GM21423 (cell line): ENCODE measurements around the gene CPXM1.
"Not testable (repeated sequence)": the region's sequence is repeated elsewhere in the genome, so short reads cannot be mapped to it uniquely, and the experiment has no call there.

Source experiments
- ATAC-seq: cut with Tn5 transposase; IDR thresholded peaks from one replicate; pipeline ENCODE4 v1.9.1; 2021; ENCODE audit warnings: mild to moderate bottlenecking, moderate library complexity; ENCODE audit not compliant: unreplicated experiment

Gene CPXM1

DNA sequence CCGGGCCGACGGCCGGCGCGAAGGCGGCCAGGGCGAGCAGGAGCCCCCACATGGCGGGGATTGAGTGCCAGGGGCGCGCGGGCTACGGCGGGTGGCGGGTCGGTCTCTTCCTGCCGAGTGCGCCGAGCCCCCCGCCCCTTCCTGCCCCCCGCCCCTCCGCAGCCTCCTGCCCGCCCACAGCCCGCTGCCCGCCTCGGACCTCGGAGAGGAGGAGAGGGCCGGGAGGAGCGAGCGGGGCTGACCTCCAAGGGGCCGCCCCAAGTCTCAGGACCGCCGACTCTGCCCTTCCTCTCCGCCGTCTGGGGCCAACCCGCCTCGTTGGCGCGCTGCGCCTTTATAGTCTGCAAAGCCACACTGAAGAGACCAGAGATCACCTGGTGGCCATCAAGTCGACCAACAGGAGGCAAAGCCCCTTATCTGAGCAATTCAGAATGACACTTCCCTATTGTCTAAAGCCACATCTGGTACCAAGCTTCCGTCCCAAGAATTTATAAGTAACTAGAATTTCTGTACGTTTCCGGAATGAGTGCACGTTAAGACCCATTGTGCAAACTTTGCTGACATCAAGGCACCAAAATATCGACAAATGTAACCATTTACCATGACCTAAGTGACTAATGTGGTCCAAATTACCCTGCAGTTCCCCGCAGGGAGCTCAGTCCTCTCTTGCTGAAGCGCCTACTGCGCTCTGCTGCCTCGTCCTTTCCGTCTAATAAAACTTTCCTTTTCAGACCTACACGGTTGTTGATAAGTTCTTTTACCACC lies at the start of gene CPXM1:
Gene CPXM1, minus strand, starts transcription at position 107 of the 765 bp plus-strand sequence. Its CDS starts 55 bp downstream, at position 52.
- ATAC-seq: peak; percentile 61

DNA sequence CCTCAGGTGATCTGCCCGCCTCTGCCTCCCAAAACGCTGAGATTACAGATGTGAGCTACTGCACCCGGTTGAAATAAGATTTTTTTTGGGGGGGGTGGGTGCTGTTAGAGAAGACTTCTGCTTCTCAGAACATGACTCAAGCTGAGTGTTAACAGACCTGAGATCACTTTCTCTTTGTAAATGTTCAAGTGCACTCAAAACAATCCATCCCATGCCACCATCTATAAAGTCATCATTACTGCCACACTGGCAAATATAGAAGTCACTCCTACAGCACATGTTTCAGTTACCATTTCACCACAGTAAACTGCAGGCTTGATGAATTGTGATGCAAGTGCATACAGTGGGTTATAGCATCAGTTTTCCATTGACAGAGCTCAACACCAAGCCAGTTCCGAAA lies 49.1 kb upstream of the CPXM1 start:
- ATAC-seq: no peak

DNA sequence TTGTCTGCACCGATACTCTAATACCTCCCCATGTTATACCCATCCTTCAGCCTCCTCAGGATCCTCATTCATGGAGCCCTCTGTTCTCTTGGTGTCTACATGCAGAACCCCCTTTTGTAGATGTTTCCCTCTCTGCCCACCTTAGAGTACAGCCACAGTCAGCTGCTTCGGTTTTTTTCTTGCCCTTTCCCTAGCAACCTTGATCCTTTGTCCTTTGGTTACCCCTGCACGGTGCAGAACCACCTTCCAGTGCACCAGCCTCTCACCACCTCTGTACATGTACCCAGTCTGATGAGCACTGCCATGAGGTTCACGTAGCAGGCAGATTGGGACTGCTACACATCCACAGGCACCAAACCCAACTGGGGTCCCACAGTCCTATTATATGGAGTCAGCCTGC lies 47.4 kb upstream of the CPXM1 start:
- no peak for ATAC-seq

DNA sequence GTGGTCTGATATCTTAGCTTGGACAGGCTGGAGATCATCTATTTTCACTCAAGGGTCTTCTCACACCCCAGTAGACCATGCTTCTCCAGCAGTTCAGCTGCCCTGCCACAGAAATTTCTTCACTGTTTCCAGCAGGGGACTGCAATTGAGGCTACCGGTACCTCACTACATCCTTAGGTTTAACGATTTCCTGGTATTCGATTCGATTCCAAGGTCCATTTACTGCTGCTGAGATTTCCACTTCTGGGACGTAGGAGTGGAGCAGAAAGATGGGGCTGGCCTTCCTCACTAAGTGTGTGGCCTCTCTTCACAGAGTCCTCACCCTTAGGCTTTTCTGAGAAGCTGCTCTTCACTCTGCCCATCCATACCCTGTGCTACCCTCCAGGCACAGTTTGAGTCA lies 46.3 kb upstream of the CPXM1 start:
- ATAC-seq: no peak

DNA sequence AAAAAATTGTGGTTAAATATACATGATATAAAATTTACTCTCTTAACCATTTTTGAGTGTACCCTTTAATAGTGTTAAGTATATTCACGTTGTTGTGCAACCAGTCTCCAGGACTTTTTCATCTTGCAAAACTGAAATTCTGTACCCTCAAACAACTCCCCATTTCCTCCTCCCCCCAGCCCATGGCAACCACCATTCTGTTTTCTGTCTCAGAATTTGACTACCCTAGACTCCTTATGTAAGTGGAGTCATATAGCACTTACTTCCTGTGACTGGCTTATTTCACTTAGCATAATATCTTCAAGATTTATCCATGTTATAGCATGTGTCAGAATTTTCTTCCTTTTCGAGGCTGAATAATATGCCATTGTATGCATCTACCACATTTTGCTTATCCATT lies 45.2 kb upstream of the CPXM1 start:
- ATAC-seq: no peak

DNA sequence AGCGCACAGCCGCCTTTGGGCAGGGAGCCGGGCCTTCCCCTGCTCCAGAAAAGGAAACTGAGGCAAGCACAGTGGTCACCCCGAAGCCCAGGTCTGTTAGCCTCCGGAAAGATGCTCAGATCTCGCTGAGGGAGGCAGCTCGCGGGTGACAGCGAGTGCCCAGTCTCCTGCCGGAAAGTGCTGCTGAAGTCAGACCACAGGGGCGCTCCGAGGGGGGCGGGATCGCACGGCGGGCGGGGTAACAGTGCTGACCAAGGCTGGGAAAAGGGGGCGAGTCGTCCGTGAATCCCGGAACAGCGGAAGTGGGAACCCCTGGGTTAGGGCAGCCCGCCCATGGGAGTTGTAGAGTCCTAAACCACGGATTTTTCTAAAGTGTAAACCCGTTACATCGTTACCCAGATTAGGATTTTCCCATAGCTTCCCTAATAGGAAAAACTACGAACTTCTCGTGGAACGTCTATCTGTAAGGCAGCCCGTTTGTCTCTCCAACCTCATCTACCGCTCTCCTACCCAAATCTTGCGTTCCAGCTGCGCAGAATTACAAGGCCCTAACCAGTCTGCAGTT lies 40.6 kb upstream of the CPXM1 start:
- ATAC-seq: peak; percentile 36

DNA sequence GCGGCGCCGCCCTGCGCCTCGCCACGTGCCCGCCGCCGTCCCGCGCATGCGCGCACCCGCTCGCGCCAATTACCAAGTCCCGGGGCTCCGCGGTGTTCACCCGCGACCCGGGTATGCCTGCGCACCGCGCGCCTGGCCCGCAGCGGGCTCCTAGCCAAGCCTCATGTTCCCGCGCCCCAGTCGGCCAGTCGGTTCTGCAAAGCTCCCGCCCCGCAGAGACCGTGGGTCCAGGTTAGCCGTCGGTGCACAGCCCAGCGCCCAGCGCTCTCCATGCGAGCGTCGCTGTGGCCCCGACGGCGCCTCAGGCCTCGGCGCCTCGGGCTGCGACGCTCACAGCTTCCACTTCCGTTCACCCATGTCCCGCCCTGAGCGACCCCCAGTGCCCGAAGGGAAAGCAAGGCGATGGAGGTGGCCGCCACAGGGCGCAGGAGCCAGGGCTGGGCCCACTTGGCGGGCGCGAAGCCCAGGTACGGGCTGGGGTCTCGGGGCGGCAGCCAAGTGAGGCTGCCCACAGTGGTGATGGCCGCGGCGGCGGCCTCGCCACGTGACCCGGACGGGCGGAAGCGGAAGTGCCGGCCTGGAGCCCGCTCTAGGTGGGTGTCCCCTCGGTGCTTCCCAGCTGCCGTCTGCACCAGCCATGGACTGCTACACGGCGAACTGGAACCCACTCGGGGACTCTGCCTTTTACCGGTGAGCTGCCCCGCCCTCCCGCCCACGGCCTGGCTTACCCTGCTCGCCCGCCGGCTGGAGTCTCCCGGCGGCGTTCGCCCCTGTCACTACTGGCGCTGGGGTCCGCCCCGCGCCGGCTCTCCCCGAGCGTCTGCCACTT lies 39.9 kb upstream of the CPXM1 start, which contains the start of the genes PCED1A and VPS16:
Gene PCED1A, minus strand, starts transcription at position 518 of the 829 bp plus-strand sequence. CDS start 743 bp downstream, outside the sequence.
Gene VPS16, plus strand, starts transcription at position 608 of the 829 bp plus-strand sequence. Its CDS starts 30 bp downstream, at position 638.
- ATAC-seq: peak; percentile 93

DNA sequence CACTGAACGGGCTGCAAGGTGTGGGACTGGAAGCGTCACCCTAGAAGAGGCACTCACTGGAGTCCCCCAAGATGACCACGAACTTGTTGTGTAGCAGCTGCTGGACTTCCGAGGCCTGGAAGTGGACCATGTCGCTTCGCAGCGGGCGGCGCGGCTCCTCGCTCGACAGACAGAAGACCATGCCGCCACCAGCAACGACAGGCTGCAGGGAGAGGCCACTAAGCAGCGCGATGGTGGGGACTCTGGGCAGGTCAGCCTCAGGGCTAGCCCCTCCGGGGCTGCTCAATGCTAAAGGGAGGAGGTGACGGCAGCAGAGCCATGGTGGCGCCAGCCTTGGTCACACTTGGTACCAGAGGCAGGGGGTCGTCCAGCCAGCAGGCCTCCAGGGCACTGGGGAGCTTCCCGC lies 39.3 kb upstream of the CPXM1 start:
- ATAC-seq: no peak

DNA sequence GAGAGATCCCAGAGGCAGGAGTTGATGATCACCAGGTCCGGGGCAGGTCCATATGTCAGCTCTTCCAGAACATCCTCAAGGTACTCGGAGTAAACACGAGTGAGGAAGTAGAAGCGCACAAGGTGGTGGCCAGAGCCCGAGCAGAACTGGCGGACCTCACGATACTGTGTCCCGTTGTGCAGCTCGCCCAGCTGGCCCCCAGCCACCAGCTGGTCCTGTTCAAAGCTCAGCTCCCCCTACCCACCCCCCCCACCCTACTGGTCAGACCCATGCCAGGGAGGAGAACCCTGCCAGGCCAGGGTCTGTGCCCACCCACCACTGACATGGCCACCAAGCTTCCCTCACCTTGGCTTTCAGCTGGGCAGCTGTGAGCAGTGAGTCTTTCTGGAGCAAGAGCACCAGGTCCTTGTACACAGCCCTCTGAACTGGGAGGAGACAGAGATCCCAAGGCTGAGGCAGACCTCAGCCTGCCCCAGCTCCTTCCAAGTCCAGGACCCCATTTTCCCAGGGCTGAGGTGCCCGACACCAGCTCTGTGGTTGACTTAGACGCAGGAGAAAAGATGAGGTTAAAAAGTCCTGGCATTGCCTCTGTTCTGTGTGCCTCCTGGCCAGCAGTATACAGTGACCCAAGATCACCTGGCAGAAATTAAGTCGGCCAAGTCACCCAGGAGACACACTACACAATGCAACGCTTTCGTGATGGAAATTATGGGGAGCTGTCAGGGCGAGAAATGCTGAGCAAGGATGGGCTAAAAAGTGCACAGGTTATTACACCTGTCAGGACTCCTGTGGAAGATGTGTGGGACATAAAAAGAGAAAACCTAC lies 38.6 kb upstream of the CPXM1 start:
- ATAC-seq: no peak

DNA sequence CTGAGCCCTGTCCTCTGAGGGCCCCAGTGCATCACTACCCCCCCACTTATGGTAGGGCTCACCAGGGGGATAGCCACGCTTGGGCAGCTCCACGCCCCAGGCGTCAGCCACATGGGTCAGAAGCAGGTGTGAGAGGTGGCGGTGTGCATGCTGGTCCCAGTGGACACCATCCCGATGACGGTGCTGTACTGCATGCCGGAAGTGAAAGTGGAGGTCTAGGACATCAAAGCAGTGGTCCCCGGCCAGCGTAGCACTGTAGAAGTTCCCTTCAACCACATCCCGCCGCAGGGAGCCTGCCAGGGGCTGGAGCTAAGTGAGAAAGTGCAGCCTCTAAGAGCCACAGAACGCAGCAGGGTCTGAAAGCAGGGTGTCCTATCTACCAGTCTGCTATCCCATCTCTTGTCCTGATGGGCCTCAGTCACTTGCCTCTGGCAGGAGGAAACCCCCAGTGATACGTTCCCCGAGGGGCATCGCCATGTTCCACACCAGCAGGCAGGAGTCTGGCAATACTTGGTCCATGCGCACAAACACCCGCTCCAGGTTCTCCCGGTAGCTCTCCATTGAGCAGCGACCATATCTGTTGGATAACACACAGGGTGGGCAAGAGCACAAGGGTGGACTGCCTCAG lies 37.9 kb upstream of the CPXM1 start:
- ATAC-seq: no peak

DNA sequence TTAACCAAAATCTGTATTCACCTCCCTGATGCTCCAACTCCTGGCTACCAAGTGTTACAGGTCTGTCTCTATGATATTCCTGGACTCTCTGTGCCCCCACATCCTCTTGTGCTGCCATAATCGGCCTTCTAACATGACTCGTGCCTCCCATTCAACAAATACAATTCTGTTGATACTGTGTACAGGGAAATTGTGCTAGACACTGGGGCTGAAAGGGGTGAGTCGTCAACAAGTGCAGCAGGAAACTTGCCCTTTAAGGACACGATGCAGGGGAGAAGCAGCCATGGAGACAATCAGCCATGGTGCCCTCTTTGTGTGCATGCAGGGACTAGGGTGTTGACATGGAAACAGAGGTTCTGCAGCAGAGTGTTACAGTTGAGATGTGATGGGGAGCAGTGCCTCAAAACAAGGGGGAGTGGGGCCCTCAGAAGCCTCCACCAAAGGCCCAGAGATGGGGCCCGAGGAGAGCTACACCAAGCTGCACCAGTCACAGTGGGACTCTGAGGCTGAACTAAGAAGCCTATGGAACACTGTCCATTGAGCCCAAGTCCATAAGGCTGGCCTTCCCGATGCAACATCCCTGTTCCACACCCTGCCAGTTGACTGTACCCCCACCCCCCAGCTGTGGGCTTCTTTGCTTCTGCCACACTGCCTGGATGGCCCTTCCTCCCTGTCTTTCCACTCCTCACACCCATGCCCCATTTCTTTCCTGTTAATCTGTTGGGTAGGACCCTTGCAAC lies 37.0 kb upstream of the CPXM1 start:
- ATAC-seq: no peak

DNA sequence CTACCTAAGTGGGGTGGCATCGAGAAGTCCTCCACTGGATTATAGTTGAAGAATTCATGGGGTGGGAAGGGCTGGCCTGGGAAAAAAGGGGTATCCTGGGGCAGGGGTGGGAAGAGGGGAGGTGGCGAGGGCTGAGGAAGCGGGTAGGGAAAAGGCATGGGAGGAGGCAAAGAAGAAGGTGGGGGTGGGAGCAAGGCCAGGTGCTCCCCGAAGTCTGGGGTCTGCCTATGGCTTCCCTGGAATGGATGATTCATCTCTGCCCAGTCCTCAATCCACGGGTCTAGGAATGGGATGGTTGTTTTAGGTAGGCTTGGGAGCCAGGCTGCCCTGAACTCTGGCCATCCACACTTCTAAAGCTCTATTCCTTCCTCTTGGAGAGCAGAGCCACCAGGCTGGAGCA lies 35.6 kb upstream of the CPXM1 start:
- no peak for ATAC-seq

DNA sequence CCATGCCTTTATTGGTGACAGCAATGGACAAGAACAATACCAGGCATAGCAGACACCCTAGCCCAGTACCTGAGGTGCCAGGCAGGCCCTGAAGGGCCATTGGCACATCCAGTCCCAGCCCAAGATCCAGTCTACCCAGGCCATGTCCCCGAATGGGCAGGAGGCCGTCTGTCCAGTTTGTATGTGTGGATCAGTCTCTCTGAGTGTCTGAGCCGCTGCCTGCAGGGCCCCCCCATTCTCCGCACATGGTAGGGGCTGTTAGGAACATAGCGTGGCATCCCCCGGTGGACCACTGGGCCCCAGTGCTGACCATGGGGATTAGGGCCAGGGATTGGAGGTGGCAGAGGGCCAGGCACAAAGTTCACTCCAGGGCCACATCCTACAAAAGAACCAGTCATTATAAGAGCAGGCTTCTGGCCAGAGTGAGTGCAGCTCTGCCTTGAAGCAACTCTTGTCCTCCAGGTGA lies 34.9 kb upstream of the CPXM1 start:
- no peak for ATAC-seq

DNA sequence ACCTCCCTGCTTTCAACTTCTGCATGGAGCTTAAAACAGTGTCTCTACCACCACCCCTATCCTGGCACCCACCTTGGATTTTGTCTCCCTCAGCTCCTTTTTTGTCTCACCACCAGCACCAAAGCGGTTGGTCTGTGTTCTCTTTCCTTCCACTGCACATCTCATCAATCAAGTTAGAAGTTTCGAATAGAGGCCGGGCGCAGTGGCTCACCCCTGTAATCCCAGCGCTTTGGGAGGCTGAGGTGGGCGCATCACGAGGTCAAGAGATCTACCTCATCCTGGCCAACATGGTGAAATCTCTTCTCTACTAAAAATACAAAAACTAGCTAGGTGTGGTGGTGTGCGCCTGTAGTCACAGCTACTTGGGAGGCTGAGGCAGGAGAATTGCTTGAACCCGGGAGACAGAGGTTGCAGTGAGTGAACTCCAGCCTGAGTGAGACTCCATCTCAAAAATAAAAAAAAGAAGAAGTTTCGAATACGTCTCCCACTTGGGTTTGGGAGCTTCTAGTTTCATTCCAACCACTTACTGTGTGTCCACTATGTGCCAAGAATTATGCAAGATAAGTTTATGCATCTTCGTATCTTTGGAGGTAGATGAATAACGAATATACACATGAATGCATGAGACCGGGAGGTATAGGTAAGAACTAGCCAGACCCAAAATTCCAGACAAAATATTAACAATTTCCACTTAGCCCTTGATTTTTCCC lies 34.1 kb upstream of the CPXM1 start:
- no peak for ATAC-seq

DNA sequence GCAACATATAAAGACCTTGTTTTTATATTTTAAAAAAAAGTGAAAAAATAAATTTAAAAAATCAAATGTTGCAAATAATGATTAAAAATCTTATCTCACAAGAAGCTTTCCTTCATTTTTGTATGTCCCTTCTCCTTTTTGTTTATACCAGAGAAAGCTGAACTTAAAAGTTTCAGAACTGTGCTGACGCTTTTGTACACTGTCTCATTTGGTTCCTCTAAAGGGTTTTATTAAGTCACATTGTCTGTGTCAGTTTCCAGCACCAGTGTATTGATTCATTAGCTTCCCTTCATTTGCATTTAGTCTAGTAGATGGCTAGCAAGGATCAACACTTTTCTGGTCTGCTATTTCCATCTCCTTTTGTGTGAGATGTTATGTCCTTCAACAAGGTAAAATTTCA lies 33.3 kb upstream of the CPXM1 start:
- no peak for ATAC-seq

DNA sequence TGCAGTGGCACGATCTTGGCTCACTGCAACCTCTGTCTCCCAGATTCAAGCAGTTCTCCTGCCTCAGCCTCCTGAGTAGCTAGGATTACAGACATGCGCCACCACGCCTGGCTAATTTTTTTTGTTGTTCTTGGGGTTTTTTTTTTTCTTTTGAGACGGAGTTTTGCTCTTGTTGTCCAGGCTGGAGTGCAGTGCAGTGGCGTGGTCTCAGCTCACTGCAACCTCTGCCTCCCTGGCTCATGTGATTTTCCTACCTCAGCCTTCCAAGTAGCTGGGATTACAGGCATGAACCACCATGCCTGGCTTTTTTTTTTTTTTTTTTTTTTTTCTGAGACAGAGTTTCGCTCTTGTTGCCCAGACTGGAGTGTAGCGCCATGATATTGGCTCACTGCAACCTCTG lies 30.8 kb upstream of the CPXM1 start:
- not testable (repeated sequence) for ATAC-seq

DNA sequence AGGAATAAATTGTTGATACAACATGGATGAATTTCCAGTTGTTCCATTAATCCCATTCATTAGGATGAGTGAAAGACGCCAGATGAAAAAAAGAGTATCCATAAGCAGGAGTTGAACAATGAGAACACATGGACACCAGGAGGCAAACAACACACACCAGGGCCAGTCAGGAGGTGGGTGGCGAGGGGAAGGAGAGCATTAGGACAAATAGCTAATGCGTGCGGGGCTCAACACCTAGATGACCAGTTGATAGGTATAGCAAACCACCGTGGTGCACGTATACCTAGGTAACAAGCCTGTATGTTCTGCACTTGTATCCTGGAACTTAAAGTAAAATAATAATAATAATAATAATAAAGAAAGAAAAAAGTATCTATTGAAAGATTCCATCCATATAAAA lies 28.9 kb upstream of the CPXM1 start:
- ATAC-seq: no peak

DNA sequence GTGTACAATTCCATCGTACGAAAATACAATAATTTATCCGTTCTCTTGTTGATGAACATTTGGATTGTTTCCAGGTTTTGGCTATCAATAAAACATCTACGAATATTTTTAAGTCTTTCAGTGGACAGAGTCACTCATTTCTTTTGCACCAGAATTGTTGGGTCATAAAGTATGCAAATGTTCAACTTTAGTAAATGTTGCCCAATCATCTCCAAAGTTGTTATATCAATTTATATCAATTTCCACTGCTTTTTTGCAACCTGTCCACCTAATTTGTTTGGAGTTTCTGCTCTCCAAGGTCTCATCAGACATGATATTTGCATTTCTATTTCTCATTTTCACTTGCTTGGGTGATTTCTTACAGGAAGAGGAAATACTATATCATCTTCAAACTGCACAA lies 26.2 kb upstream of the CPXM1 start:
- no peak for ATAC-seq

DNA sequence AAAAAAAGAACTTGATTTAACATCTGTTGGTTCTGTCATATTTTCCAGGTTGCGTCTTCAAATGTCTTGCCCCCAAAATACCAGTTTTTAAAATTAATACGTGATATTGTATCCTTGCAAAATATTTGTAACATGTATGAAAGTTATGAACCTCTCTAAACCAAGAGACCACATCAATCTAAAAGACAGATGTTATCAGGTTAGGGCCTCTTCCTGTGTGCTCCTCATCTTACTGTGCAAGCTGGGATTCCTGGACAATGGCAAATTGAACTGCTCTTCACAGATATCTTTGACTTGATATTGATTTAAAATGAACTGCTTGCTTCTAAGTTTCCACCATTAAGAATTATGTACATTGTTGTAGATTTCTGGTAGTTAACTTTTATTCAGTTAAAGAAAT lies 25.3 kb upstream of the CPXM1 start:
- ATAC-seq: no peak
